Amniotic stem cell (primary cell): ENCODE data around the gene LAYN.
A peak's percentile ranks its signal among the peaks of the same experiment; 100 is the strongest.

Experiments used
- DNase-seq: peaks from one replicate; lab custom pipeline; 2025; lab: John Stamatoyannopoulos, UW

LAYN gene

DNA sequence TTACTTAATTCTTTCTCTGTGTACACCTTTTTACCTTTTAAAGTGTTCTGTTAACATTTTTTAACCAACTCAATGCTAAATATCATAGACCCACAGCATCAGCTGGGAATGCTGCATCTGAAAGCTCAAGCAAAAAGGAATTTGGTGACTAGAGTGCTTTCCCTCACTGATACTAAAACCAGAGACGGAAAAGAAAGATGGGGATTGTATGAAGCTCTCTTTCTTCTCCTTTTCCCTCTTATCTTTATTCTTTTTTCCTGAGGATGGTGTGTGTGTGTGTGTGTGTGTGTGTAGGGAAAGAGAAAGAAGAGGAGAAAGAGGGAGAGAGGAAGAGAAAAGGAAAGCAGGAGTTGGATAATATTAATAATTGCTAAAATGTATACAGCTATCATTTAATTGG is 57.6 kb downstream of the LAYN start:
- DNase-seq: no peak

GRCh38 chr11:111598559-111598958 is 58.0 kb downstream of the LAYN start:
- no peak for DNase-seq

GRCh38 chr11:111601636-111601978 is 61.1 kb downstream of the LAYN start:
- no peak for DNase-seq

GRCh38 chr11:111601979-111602864 is 61.7 kb downstream of the LAYN start, which contains the start of gene SIK2:
TSS of gene SIK2 (plus strand) at chr11:111602449. CDS start at chr11:111602564, 115 bp downstream.
- peak; percentile 88 for DNase-seq

GRCh38 chr11:111602865-111603610 is 62.5 kb downstream of the LAYN start:
- no peak for DNase-seq

GRCh38 chr11:111603611-111604130 is 63.2 kb downstream of the LAYN start:
- no peak for DNase-seq

DNA sequence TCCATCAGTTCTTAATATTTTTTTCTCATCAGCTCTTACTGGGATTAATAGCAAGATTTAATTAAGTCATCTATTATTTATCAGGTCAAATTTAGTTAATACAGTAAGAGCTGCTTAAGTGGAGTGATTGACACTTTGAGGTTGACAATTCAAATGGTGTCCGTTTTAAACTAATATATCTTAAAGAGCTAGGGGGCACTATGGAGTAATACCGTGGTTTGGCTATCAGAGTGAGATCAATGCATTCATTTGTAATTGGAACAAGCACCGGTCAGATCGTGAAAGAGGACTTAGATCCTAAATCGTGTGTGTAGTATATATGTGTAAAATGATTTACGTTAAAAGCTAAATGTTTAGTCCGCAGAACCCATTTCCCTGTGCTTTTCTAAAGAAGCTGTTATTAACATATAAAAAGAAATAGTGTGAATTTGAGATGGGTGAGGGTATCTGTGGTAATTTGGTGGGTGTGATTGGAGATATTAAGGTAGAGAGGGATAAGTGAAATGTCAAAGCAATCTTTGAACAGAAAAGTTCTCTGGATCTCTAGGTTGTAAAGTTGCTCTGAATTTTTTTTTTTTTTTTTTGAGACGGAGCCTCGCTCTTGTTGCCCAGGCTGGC is 64.0 kb downstream of the LAYN start:
- no peak for DNase-seq

DNA sequence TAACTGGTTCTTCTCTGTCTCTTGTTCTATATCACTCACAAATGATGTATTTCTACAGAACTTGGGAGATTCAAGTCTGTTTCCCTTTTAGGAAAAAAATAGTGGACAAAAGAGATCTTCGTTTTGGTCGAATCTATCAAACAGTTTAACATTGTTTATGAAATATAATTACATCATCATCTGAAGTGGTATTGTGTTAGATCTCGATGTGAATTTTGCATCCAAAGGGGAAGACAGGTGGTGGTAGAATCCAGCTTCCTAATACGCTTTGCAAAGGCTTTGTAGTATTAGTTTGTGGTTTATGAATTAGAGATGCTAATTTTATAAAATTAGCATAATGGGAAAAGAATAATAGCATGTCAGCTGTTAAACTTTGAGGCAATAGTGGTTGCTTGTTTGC is 65.2 kb downstream of the LAYN start:
- no peak for DNase-seq

DNA sequence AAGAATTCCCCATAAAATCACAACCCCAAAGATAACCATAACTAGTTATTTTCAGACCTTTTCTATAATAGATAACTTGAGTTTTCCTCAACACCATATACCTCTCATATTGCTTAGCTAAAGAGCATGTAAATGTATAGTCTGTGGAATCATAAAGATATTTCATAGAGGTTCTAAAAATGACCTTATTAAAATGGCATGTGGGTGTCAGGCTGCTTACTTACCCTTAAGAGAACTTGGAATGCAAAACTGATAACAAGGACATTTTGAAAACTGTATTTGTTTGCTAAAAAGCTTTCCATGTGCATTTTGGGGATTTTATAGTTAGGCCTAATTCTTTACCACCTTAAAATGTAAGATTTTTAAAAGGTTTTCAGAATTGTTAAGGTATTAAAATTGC is 66.5 kb downstream of the LAYN start:
- DNase-seq: no peak

GRCh38 chr11:111607751-111608150 is 67.2 kb downstream of the LAYN start:
- no peak for DNase-seq
